Bronchial epithelial cell (primary cell): ENCODE results near the gene ITGA5. TPM values are rescaled to one million over a fixed set of nuclear protein-coding genes. Genes with fewer than 3 reads are reported as not detected.

ENCODE experiments used
- DNase-seq: peaks from one replicate; pipeline ENCODE4 v3.0.0-alpha.2; 2010; ENCODE audit warnings: low read depth
- FAIRE-seq: peaks from 2 replicates; lab custom pipeline; 2011; peaks lifted over from hg19 to GRCh38; lab: Jason Lieb, UNC
- H3K27me3 ChIP-seq: 2 replicates; pipeline ENCODE4 v1.5.1; 2011; ENCODE audit warnings: low read length; ENCODE audit not compliant: control insufficient read depth, insufficient read depth
- H3K36me3 ChIP-seq: 2 replicates; pipeline ENCODE4 v1.5.1; 2011; ENCODE audit warnings: low read length; ENCODE audit not compliant: control insufficient read depth, insufficient read depth
- H3K4me3 ChIP-seq: 2 replicates; pipeline ENCODE4 v1.5.1; 2011; ENCODE audit warnings: mild to moderate bottlenecking, low read depth, low read length, control low read depth
- CTCF ChIP-seq: IDR thresholded peaks from 2 replicates; pipeline ENCODE4 v1.5.1; 2011; ENCODE audit warnings: mild to moderate bottlenecking, moderate library complexity, low read length, control low read depth, inconsistent platforms; ENCODE audit not compliant: insufficient read depth, severe bottlenecking
- total RNA-seq: library from RNA; depleted of rRNA; stranded (reverse); fragments of >200 nt; gene quantifications from 2 replicates; pipeline ENCODE4 v1.2.1, GENCODE V29; 2014

ITGA5 gene
- total RNA-seq, 1 donor from 2014 or later = 98.5 TPM

- TF ChIP-seq CTCF = no peak
- FAIRE-seq (no peak), DNase-seq (no peak)
- Histone ChIP-seq H3K36me3 (no peaks in the 10 kb centered on the region), H3K4me3 (no peak overlapping the region), H3K27me3 (peaks cover 4% of the 10 kb centered on the region)
Measured at GRCh38 chr12:54459355-54459754, 40.3 kb upstream of the ITGA5 start.

- DNase-seq (no peak), FAIRE-seq (no peak)
- Histone ChIP-seq H3K4me3 (no peak overlapping the region), H3K27me3 (no peaks in the 10 kb centered on the region), H3K36me3 (no peaks in the 10 kb centered on the region)
- TF ChIP-seq CTCF = no peak
Measured at GRCh38 chr12:54455760-54456469, 36.8 kb upstream of the ITGA5 start.

GRCh38 chr12:54452628-54453027 lies 33.6 kb upstream of the ITGA5 start:
- DNase-seq (no peak), FAIRE-seq (no peak)
- Histone ChIP-seq H3K4me3 (no peak overlapping the region), H3K36me3 (no peaks in the 10 kb centered on the region), H3K27me3 (no peaks in the 10 kb centered on the region)
- TF ChIP-seq CTCF = no peak

GRCh38 chr12:54448344-54448743 lies 29.3 kb upstream of the ITGA5 start:
- Histone ChIP-seq H3K27me3 (no peaks in the 10 kb centered on the region), H3K36me3 (no peaks in the 10 kb centered on the region), H3K4me3 (no peak overlapping the region)
- FAIRE-seq (no peak), DNase-seq (no peak)
- no peak for TF ChIP-seq CTCF

GRCh38 chr12:54447917-54448316 lies 28.9 kb upstream of the ITGA5 start:
- Histone ChIP-seq H3K36me3 (no peaks in the 10 kb centered on the region), H3K27me3 (no peaks in the 10 kb centered on the region), H3K4me3 (no peak overlapping the region)
- DNase-seq = no peak
- FAIRE-seq = no peak
- TF ChIP-seq CTCF = no peak

- TF ChIP-seq CTCF = no peak
- DNase-seq = no peak
- no peak for FAIRE-seq
- Histone ChIP-seq H3K27me3 (peaks cover 3% of the 10 kb centered on the region), H3K4me3 (no peak overlapping the region), H3K36me3 (no peaks in the 10 kb centered on the region)
Measured at GRCh38 chr12:54444206-54444605, 25.1 kb upstream of the ITGA5 start.
